Retinal pigment epithelial cell (primary cell): ENCODE results near the gene TNFRSF1B.

Source experiments
- DNase-seq: peaks from one replicate; pipeline ENCODE4 v3.0.0-alpha.2; 2010; ENCODE audit warnings: low read depth
- H3K4me3 ChIP-seq: 2 replicates; pipeline ENCODE4 v1.5.1; 2011; ENCODE audit warnings: mild to moderate bottlenecking, low read length, control low read depth, moderate library complexity
- TF ChIP-seq, protein P1 (sequence below): conservative IDR thresholded peaks from 2 replicates; pipeline ENCODE4 v1.5.1; 2011; ENCODE audit warnings: low read depth, low read length, control low read depth, inconsistent platforms

Gene TNFRSF1B

DNA sequence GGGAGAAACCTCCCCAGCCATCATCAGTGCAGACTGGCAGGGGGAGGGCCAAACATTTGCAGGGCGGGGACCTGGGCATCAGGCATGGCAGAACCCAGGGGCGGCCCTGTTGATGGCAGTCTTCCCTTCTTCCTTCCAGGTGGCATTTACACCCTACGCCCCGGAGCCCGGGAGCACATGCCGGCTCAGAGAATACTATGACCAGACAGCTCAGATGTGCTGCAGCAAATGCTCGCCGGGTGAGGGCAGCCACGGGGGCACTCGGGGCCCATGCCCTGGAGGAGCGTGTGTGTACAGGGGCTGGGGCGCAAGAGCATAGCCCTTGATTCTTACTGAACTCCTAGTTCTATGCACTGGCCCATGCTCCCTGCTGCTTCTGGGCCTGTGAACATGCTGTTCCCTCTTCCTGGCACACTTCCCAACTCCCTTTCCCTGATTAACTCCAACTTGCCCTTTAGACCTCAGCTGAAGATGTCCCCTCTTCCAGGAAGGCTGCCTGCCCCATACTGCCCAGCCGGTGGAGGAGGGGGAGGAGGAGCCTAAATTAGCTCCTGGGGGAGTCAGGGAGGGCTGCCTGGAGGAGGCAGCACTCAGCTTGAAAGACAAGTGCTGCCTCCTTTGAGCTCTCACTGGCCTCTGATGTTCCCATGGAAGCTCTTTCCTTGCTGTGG is 22.0 kb downstream of the TNFRSF1B start:
- H3K4me3 ChIP-seq = no peak overlapping the region
- no peak for DNase-seq
- TF ChIP-seq, protein P1, sequence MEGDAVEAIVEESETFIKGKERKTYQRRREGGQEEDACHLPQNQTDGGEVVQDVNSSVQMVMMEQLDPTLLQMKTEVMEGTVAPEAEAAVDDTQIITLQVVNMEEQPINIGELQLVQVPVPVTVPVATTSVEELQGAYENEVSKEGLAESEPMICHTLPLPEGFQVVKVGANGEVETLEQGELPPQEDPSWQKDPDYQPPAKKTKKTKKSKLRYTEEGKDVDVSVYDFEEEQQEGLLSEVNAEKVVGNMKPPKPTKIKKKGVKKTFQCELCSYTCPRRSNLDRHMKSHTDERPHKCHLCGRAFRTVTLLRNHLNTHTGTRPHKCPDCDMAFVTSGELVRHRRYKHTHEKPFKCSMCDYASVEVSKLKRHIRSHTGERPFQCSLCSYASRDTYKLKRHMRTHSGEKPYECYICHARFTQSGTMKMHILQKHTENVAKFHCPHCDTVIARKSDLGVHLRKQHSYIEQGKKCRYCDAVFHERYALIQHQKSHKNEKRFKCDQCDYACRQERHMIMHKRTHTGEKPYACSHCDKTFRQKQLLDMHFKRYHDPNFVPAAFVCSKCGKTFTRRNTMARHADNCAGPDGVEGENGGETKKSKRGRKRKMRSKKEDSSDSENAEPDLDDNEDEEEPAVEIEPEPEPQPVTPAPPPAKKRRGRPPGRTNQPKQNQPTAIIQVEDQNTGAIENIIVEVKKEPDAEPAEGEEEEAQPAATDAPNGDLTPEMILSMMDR = no peak

DNA sequence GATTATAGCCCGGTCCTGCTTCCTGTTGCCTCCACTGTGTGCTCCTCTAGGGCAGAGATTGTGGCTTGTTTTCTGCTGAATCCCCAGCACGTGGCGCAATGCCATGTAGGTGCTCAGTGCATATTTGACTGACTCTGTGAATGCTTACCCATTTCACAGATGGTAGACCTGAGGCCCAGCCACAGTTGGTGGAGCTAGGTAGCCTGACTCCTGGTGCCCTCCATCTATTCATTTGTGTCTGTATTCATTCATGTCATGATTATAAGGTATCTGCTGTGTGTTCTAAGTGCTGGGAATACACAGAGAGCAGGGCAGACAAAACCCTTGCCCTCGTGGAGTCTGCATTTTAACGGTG is 22.5 kb downstream of the TNFRSF1B start:
- no peak overlapping the region for H3K4me3 ChIP-seq
- DNase-seq = no peak
- TF ChIP-seq, protein P1 = no peak

DNA sequence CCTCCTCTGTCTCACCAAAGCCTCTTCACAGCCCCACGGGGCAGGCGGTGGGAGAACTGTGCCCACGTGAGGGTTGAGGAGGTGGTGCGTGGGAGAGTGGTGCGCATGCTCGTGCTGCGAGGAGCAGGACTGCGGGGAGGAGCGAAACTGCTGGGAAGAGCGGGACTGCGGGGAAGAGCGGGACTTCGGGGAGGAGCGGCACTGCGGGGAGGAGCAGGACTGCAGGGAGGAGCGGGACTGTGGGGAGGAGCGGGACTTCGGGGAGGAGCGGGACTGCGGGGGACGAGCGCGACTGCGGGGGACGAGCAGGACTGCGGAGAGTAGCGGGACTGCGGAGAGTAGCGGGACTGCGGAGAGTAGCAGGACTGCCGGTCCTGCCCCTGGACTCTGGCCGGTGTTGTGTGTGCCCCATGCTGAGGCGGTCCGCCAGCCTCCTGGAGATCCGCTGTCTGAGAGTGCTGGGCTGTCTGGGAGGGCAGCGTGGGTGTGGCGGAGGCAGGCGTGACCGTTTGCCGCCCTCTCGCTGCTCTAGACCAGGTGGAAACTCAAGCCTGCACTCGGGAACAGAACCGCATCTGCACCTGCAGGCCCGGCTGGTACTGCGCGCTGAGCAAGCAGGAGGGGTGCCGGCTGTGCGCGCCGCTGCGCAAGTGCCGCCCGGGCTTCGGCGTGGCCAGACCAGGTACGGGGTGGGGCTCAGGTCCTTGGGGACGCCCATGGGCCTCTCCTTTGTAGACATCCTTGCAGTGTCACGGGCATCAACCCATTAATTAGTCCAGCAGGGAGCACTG is 24.6 kb downstream of the TNFRSF1B start:
- no peak for DNase-seq
- TF ChIP-seq, protein P1 = no peak
- H3K4me3 ChIP-seq = no peak overlapping the region

GRCh38 chr1:12194666-12195216 is 27.9 kb downstream of the TNFRSF1B start:
- DNase-seq = no peak
- TF ChIP-seq, protein P1 = no peak
- no peak overlapping the region for H3K4me3 ChIP-seq

GRCh38 chr1:12195416-12195815 is 28.6 kb downstream of the TNFRSF1B start:
- DNase-seq = no peak
- no peak overlapping the region for H3K4me3 ChIP-seq
- TF ChIP-seq, protein P1 = no peak

DNA sequence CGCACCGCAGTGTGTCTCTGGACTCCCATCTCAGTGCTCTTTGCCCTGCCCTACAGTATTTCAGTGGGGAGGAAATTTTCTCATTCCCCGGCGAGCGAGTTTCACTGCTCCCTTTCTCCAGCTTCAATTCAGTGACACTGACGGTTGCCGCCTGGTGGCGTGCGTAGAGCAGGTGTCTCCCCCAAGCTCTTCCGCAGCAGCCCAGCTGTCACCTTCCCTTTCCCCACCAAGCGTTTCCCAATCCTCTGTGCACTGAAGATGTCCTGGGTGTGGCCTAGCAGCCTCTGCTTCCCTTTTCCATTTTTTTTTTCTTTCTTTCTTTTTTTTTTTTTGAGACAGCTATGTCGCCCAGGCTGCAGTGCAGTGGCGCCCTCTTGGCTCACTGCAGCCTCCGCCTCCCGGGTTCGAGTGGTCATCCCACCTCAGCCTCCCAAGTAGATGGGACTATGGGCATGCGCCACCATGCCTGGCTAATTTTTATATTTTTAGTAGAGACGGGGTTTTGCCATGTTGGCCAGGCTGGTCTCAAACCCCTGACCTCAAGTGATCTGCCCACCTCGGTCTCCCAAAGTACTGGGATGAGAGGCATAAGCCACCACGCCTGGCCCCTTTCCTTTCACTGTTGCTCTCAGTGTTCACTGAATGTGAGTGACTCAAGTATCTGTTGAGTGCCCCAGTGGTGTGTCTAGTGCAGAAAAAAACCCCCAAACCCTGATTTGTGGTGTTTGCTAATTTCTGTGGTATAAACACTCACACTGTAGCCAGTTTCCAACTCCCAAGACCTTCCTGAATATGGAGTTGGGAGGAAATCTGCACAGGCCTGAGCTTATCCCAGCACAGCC is 30.1 kb downstream of the TNFRSF1B start:
- H3K4me3 ChIP-seq = no peak overlapping the region
- TF ChIP-seq, protein P1 = no peak
- no peak for DNase-seq
